ENCODE results near the gene MAP2K1. TPM values are rescaled to one million over a fixed set of nuclear protein-coding genes. Genes with fewer than 3 reads are reported as not detected.
"Not testable (repeated sequence)": the region's sequence is repeated elsewhere in the genome, so short reads cannot be mapped to it uniquely, and the experiment has no call there.

MAP2K1 gene
- polyA plus RNA-seq, 1 of the 3 experiments (the other 2 are of a cell fraction), result 21.8 TPM

DNA sequence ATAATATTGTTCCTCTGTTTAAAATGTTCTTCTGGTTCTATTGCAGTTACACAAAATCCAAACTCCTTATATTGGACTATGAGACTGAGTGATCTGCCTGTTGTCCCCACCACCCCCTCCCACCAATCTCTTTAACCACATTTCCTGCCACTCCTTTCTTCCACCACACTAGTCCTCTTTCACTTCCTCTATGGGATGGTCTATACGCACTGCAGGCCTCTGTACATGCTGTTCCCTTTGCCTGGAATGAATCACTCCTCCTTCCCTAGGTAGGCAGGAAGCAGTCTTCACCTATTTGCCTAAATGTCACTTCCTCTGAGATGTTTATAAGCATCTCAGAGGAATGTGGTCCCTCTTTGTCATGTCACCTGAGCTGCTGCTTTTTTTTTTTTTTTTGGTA lies 4.0 kb downstream of the MAP2K1 start:
- ChIA-PET POLR2A (interaction anchor here (1.0 kb wide), 1 partner anchor 69 kb away, joined by 3 read pairs; no protein-coding TSS in a partner anchor), CTCF (interaction anchor here (1.5 to 1.8 kb wide), 2 partner anchors 12 to 108 kb away, joined by 5 to 6 read pairs; no protein-coding TSS in a partner anchor)
- no peak overlapping the region for H3K9ac ChIP-seq
- H3K4me2 ChIP-seq, result no peak overlapping the region
- no peak overlapping the region for H3K27ac ChIP-seq (ENCODE audit: low read depth in 2 of 2, low read length in 1 of 2)
- no peaks in the 10 kb centered on the region for H3K27me3 ChIP-seq (ENCODE audit: insufficient read depth)
- H3K79me2 ChIP-seq (ENCODE audit: insufficient read depth), result peaks cover 90% of the 10 kb centered on the region
- H3K9me2 ChIP-seq, result no peaks in the 10 kb centered on the region
- peaks cover 6 to 8% of the 10 kb centered on the region in 2 experiments; a peak in 3 of 4 replicates for H3K4me1 ChIP-seq (ENCODE audit: control insufficient read depth in 1 of 2, insufficient read depth in 2 of 2, low read depth in 1 of 2, low read length in 1 of 2)
- 76% methylated on average over 1 of the region's 1 CpG for WGBS (ENCODE audit: low lambda C conversion rate)
- no peak for DNase-seq
- H3K36me3 ChIP-seq (replicated peaks in 1 of 2; ENCODE audit: control insufficient read depth in 1 of 2, insufficient read depth in 2 of 2, low read length in 1 of 2), result peaks cover 0 to 4% of the 10 kb centered on the region in 2 experiments
- TF ChIP-seq, protein P1, sequence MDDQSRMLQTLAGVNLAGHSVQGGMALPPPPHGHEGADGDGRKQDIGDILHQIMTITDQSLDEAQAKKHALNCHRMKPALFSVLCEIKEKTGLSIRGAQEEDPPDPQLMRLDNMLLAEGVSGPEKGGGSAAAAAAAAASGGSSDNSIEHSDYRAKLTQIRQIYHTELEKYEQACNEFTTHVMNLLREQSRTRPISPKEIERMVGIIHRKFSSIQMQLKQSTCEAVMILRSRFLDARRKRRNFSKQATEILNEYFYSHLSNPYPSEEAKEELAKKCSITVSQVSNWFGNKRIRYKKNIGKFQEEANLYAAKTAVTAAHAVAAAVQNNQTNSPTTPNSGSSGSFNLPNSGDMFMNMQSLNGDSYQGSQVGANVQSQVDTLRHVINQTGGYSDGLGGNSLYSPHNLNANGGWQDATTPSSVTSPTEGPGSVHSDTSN (IDR thresholded peaks at IDR 0.05), result no peak
- TF ChIP-seq FOXJ3 (CRISPR knock-in tag; IDR thresholded peaks at IDR 0.05) (no peak), JUND (IDR thresholded peaks at IDR 0.05) (no peak), SIN3A (IDR thresholded peaks at IDR 0.05; ENCODE audit: borderline replicate concordance, low read depth, low read length) (no peak), NRF1 (IDR thresholded peaks at IDR 0.05; ENCODE audit: low read depth, low read length) (no peak), RFX5 (IDR thresholded peaks at IDR 0.05; ENCODE audit: low read length) (no peak), RXRA (IDR thresholded peaks at IDR 0.05; ENCODE audit: borderline replicate concordance, low read depth) (no peak), RCOR1 (IDR thresholded peaks at IDR 0.05; ENCODE audit: low read length) (no peak), NFIC (IDR thresholded peaks at IDR 0.05; ENCODE audit: borderline replicate concordance) (no peak), TEAD4 (IDR thresholded peaks at IDR 0.05; ENCODE audit: borderline replicate concordance, insufficient read depth) (no peak), TAF1 (IDR thresholded peaks at IDR 0.05; ENCODE audit: borderline replicate concordance, low read depth, low read length) (no peak)
- TF ChIP-seq, protein P2, sequence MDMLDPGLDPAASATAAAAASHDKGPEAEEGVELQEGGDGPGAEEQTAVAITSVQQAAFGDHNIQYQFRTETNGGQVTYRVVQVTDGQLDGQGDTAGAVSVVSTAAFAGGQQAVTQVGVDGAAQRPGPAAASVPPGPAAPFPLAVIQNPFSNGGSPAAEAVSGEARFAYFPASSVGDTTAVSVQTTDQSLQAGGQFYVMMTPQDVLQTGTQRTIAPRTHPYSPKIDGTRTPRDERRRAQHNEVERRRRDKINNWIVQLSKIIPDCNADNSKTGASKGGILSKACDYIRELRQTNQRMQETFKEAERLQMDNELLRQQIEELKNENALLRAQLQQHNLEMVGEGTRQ (IDR thresholded peaks at IDR 0.05; ENCODE audit: borderline replicate concordance, low read depth, low read length), result no peak
- TF ChIP-seq, protein P3, sequence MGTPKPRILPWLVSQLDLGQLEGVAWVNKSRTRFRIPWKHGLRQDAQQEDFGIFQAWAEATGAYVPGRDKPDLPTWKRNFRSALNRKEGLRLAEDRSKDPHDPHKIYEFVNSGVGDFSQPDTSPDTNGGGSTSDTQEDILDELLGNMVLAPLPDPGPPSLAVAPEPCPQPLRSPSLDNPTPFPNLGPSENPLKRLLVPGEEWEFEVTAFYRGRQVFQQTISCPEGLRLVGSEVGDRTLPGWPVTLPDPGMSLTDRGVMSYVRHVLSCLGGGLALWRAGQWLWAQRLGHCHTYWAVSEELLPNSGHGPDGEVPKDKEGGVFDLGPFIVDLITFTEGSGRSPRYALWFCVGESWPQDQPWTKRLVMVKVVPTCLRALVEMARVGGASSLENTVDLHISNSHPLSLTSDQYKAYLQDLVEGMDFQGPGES (IDR thresholded peaks at IDR 0.05; ENCODE audit: low read depth, low read length), result no peak
- TF ChIP-seq, protein P4, sequence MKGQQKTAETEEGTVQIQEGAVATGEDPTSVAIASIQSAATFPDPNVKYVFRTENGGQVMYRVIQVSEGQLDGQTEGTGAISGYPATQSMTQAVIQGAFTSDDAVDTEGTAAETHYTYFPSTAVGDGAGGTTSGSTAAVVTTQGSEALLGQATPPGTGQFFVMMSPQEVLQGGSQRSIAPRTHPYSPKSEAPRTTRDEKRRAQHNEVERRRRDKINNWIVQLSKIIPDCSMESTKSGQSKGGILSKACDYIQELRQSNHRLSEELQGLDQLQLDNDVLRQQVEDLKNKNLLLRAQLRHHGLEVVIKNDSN (IDR thresholded peaks at IDR 0.05; ENCODE audit: borderline replicate concordance, low read depth), result no peak
- H3K9me3 ChIP-seq, result no peaks in the 10 kb centered on the region
- H2AFZ ChIP-seq (ENCODE audit: low read depth), result no peak overlapping the region
- peaks cover 17% of the 10 kb centered on the region for H3F3A ChIP-seq (replicated peaks; ENCODE audit: insufficient read depth)
- peaks cover 41% of the 10 kb centered on the region for H4K20me1 ChIP-seq (ENCODE audit: insufficient read depth)
- H3K4me3 ChIP-seq (ENCODE audit: low read depth in 2 of 2, low read length in 1 of 2), result no peak overlapping the region

DNA sequence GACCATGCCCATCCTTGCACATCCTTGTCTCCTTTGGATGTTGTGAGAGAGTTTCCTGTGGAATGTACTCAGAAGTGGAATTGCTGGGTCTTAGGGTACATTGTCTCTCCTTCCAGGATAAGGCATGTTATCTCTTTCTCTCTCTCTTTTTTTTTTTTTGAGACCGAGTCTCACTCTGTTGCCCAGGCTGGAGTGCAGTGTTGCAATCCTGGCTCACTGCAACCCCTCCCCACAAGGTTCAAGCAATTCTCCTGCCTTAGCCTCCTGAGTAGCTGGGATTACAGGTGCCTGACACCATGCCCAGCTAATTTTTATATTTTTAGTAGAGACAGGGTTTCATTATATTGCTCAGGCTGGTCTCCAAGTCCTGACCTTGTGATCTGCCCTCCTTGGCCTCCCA lies 6.3 kb downstream of the MAP2K1 start:
- CTCF ChIA-PET, result interaction anchor here (1.0 to 2.6 kb wide), 3 partner anchors 11 to 105 kb away, joined by 3 to 9 read pairs (median 4); no protein-coding TSS in a partner anchor
- H3K9me2 ChIP-seq; DNase-seq; H3K9ac ChIP-seq; H3K4me2 ChIP-seq; POLR2A ChIA-PET; H3F3A ChIP-seq (replicated peaks; ENCODE audit: insufficient read depth); H3K4me3 ChIP-seq (ENCODE audit: low read depth in 2 of 2, low read length in 1 of 2); H3K4me1 ChIP-seq (ENCODE audit: control insufficient read depth in 1 of 2, insufficient read depth in 2 of 2, low read depth in 1 of 2, low read length in 1 of 2); H3K9me3 ChIP-seq; H3K36me3 ChIP-seq (replicated peaks in 1 of 2; ENCODE audit: control insufficient read depth in 1 of 2, insufficient read depth in 2 of 2, low read length in 1 of 2); H3K27ac ChIP-seq (ENCODE audit: low read depth in 2 of 2, low read length in 1 of 2); H2AFZ ChIP-seq (ENCODE audit: low read depth); H3K27me3 ChIP-seq (ENCODE audit: insufficient read depth): not testable (repeated sequence)
- peaks cover 36% of the 10 kb centered on the region for H4K20me1 ChIP-seq (ENCODE audit: insufficient read depth)
- WGBS (ENCODE audit: low lambda C conversion rate), result 96% methylated on average over 1 of the region's 1 CpG
- H3K79me2 ChIP-seq (ENCODE audit: insufficient read depth), result peaks cover 100% of the 10 kb centered on the region

All from SK-N-SH (cell line).